SK-N-MC (cell line): ENCODE data around the gene BCORL1.

Source experiments
- DNase-seq: peaks from one replicate; pipeline ENCODE4 v3.0.0-alpha.2; 2011; ENCODE audit warnings: low read depth, low spot score
- H3K27ac ChIP-seq: fragments of 200-600 bp; sonication (generic); 2 replicates; pipeline ENCODE4 v1.5.1; 2016; ENCODE audit warnings: mixed run types
- H3K36me3 ChIP-seq: fragments of 200-600 bp; sonication (generic); 2 replicates; pipeline ENCODE4 v1.6.1; 2017; ENCODE audit warnings: antibody characterized with exemption, low read length, mixed read lengths; ENCODE audit not compliant: insufficient read depth
- H3K4me3 ChIP-seq: fragments of 200-600 bp; sonication (generic); 2 replicates; pipeline ENCODE4 v1.5.1; 2016
- H3K9ac ChIP-seq: fragments of 200-600 bp; sonication (generic); 2 replicates; pipeline ENCODE4 v1.8.0; 2017; ENCODE audit warnings: mixed run types, mixed read lengths; ENCODE audit not compliant: insufficient read length
- H3K9me3 ChIP-seq: fragments of 200-600 bp; sonication (generic); 2 replicates; pipeline ENCODE4 v1.6.1; 2017; ENCODE audit warnings: low read depth, mild to moderate bottlenecking, antibody characterized with exemption, low read length, moderate library complexity, mixed read lengths
- EZH2 ChIP-seq: fragments of 200-600 bp; sonication (generic); IDR thresholded peaks from one replicate; pipeline ENCODE4 v1.6.1; 2017; ENCODE audit warnings: antibody characterized with exemption
- FOXP2 ChIP-seq: optimal IDR thresholded peaks from 2 replicates; pipeline ENCODE3; 2011; ENCODE audit warnings: mild to moderate bottlenecking, moderate library complexity; ENCODE audit not compliant: insufficient read depth; ENCODE audit errors: extremely low read length, control extremely low read depth
- POLR2AphosphoS5 ChIP-seq: IDR thresholded peaks from 2 replicates; pipeline ENCODE4 v1.6.1; 2012; ENCODE audit warnings: mild to moderate bottlenecking, low read depth, low read length, borderline replicate concordance

Gene BCORL1

DNA sequence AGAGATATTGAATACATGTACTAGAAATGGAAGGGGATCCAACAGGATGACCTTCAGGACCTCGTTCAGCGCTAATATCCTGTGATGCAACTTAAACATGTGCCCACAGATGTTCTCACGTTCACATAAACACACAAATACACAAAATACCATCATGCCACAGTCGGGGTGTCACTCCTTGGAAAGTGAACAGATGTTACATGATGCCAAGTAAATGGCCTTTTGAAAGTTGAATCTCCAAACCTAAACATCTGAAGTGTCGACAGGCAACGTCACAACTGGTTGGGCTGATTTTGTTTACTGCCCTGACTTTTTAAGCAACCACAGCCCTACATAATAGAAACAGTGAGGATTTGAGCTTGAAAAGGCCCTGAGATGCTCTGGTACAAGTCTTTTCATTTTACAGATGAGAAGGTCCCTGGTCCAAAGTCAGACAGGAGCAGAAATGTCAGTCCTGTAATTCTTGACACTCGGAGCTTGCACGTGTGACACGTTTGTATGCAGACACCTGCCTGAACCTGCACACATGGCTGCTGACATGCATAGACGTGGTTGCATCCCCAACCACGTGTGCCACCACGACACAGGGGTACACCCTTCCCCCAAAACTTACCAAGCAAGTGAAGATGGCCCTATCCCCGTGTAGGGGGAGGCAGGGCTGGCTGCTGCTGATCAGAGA lies 23.5 kb upstream of the BCORL1 start:
- Histone ChIP-seq H3K36me3 (no peaks in the 10 kb centered on the region), H3K9ac (no peak overlapping the region), H3K27ac (no peak overlapping the region), H3K9me3 (no peaks in the 10 kb centered on the region), H3K4me3 (no peak overlapping the region)
- DNase-seq: no peak
- TF ChIP-seq EZH2: no peak
- no peak for TF ChIP-seq FOXP2
- TF ChIP-seq POLR2AphosphoS5: no peak

DNA sequence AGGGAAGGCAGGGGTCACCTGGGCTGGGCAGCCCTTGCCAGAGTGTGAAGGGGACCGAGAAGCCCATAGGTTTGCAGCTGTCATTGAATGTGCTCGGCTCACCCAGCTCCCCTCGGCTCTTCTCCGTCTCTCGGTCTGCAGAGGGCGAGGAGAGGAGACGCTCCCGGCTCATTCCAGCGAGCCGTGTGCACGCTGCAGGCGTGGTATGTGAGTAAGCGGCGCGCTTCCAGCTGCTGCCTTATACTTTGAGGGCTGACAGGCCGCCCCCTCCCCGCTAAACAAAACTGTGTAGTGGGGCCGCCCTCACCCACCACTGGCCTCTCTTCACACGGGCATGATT lies 23.0 kb upstream of the BCORL1 start:
- H3K9me3 ChIP-seq: no peaks in the 10 kb centered on the region
- no peaks in the 10 kb centered on the region for H3K36me3 ChIP-seq
- H3K27ac ChIP-seq: no peak overlapping the region
- TF ChIP-seq POLR2AphosphoS5 (no peak), FOXP2 (no peak), EZH2 (no peak)
- no peak overlapping the region for H3K9ac ChIP-seq
- H3K4me3 ChIP-seq: no peak overlapping the region
- no peak for DNase-seq

DNA sequence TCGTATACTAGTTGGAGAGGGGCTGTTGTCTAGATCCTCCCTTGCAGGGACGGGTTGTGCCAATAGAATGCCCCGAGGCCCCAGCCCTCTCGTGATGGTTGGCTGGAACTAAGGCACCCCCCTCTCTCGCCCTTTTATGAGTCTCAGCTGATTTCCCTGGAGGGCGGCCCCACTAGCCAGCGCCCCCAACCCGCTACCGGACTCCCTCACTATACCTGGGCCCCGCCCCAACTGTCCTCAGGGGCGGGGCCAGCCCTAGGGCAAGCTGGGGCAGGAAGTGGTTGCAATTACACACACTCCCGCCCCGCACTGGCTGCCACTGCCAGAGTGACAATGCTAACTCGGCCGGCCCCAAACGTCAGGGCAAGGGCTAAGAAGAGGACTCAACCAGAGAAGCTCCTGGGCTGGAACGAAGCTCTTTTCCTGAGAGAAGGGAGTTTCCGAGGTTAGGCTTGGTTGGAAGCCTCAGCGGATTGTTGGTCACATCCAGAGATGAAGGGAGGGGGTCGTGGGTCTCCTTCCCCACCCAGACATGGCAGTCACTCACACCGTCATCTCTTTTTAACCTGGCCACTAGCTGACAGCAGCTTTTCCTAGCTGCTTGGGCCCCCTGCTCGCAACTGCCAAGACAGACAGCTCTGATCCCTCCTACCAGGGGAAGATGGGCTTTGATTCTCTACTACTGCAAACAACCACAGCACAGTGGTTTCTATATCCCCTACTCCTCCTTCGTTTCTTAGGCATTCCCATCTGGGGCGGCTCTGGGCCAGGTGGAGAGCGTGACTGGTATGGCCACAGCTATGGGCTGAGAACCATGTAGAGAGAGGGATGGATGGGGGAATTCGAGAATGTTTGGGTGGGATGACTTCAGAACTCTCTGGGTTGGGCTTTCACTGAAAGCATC lies 21.0 kb upstream of the BCORL1 start:
- no peaks in the 10 kb centered on the region for H3K36me3 ChIP-seq
- no peak overlapping the region for H3K4me3 ChIP-seq
- peak; percentile 22; the same call in 1 of the 2 replicates for TF ChIP-seq POLR2AphosphoS5
- no peak for TF ChIP-seq FOXP2
- no peak overlapping the region for H3K27ac ChIP-seq
- H3K9me3 ChIP-seq: no peaks in the 10 kb centered on the region
- H3K9ac ChIP-seq: no peak overlapping the region
- DNase-seq: no peak

DNA sequence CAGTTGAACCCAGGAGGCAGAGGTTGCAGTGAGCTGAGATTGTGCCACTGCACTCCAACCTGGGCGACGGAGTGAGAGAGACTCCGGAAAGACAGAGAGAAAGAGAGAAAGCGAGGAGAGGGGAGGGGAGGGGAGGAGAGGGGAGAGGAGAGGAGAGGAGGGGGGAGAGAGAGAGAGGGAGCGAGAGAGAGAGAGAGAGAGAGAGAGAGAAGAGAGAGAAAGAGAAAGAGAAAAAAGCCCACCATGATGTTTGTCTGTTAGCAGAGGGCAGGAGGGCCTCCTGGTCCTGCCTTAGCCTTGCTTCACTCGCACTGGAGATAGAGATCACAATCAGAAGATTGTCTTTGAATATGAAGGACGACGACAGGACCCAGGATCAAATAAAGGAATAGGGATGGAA lies 18.7 kb upstream of the BCORL1 start:
- no peak overlapping the region for H3K27ac ChIP-seq
- DNase-seq: no peak
- no peak overlapping the region for H3K9ac ChIP-seq
- no peaks in the 10 kb centered on the region for H3K9me3 ChIP-seq
- TF ChIP-seq FOXP2 (no peak), EZH2 (no peak), POLR2AphosphoS5 (no peak)
- no peak overlapping the region for H3K4me3 ChIP-seq
- H3K36me3 ChIP-seq: no peaks in the 10 kb centered on the region

GRCh38 chrX:129965166-129965565 lies 17.3 kb upstream of the BCORL1 start:
- H3K36me3 ChIP-seq: no peaks in the 10 kb centered on the region
- no peak overlapping the region for H3K9ac ChIP-seq
- H3K4me3 ChIP-seq: no peak overlapping the region
- no peak for TF ChIP-seq FOXP2
- no peak for TF ChIP-seq EZH2
- no peak for TF ChIP-seq POLR2AphosphoS5
- H3K27ac ChIP-seq: no peak overlapping the region
- H3K9me3 ChIP-seq: no peaks in the 10 kb centered on the region
- DNase-seq: no peak

DNA sequence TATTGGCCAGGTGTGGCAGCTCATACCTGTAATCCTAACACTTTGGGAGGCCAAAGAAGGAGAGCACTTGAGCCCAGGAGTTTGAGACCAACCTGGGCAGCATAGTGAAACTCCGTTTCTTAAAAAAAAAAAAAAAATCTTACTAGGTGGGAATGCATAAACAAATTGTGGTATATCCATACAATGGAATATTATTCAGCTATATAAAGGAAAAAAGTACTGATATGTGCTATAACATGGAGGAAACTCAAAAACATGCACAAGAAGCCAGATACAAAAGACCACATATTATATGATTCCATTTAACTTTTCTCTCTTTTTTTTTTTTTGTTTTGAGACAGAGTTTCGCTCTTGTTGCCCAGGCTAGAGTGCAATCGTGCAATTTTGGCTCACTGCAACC lies 13.5 kb upstream of the BCORL1 start:
- no peak for DNase-seq
- no peaks in the 10 kb centered on the region for H3K36me3 ChIP-seq

DNA sequence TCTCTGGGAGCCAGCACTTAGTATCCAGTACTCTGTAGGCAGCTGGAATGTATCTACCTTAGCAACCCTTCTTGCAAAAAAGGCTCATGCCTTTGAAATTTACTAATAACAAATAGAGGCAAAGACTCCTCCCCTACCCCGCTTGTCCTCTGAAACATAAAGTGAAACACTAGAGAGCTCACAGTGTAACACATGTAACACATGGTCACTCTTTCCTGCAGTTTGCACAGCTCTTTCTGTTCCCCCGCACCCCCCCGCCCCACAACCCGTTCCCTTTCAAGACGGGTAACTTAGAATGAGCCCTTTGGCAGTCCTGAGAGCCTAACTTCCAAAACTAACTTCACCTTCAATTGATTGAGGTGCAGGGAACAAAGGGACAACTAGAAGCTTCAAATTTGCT lies 6.0 kb upstream of the BCORL1 start:
- Histone ChIP-seq H3K9me3 (no peaks in the 10 kb centered on the region), H3K27ac (no peak overlapping the region), H3K9ac (no peak overlapping the region), H3K4me3 (no peak overlapping the region), H3K36me3 (no peaks in the 10 kb centered on the region)
- DNase-seq: no peak
- TF ChIP-seq POLR2AphosphoS5: no peak
- TF ChIP-seq EZH2: no peak
- TF ChIP-seq FOXP2: no peak

More for the DNA sequence above, 13.5 kb upstream of the BCORL1 start:
- no peaks in the 10 kb centered on the region for H3K9me3 ChIP-seq
- no peak overlapping the region for H3K27ac ChIP-seq
- TF ChIP-seq EZH2 (no peak), POLR2AphosphoS5 (no peak), FOXP2 (no peak)
- no peak overlapping the region for H3K9ac ChIP-seq
- H3K4me3 ChIP-seq: no peak overlapping the region

- Histone ChIP-seq H3K9me3 (no peaks in the 10 kb centered on the region), H3K36me3 (no peaks in the 10 kb centered on the region), H3K27ac (no peak overlapping the region), H3K9ac (no peak overlapping the region), H3K4me3 (no peak overlapping the region)
- no peak for TF ChIP-seq EZH2
- TF ChIP-seq POLR2AphosphoS5: no peak
- TF ChIP-seq FOXP2: no peak
- no peak for DNase-seq
Measured at GRCh38 chrX:129979207-129979920, 3.1 kb upstream of the BCORL1 start.

DNA sequence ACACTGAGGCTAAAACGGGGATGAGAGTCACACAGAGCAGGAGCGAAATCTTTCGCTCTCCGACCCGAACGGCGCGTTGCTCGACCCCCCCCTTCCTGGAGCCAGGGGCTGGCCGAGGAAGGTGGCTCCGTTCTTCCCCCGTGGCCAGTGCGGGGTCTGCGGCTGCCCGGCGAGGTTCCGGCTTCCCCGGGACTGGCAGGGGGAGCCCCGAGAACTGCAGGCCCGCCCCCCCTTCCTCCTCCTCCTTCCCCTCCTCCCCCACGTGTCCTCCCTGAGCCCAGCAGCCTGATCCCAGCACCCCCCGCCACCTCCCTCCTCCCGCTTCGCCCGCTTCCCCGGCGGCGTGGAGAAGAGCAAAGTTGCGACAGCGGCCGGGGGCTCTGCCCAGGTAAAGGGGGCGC lies 2.4 kb upstream of the BCORL1 start:
- no peak for DNase-seq
- H3K9ac ChIP-seq: no peak overlapping the region

More for the DNA sequence above, 2.4 kb upstream of the BCORL1 start:
- no peaks in the 10 kb centered on the region for H3K9me3 ChIP-seq
- no peak overlapping the region for H3K27ac ChIP-seq
- no peaks in the 10 kb centered on the region for H3K36me3 ChIP-seq
- TF ChIP-seq EZH2 (no peak), POLR2AphosphoS5 (no peak), FOXP2 (no peak)
- no peak overlapping the region for H3K4me3 ChIP-seq
